ENCODE measurements around the gene HAL.
A peak's percentile ranks its signal among the peaks of the same experiment; 100 is the strongest.

HAL gene

GRCh38 chr12:95942524-95943329, 53.4 kb downstream of the HAL start, which contains the start of gene CCDC38:
Gene CCDC38 (minus strand): TSS chr12:95942614. CDS start chr12:95936509, 6,105 bp downstream.
- H3K4me3 ChIP-seq (ENCODE audit: low read depth, low read length), result peak within 1 kb of the TSS; percentile 92
- peak; percentile 95 for DNase-seq (ENCODE audit: low read depth)
- peak; percentile 89 for TF ChIP-seq MYC (IDR thresholded peaks at IDR 0.05; ENCODE audit: low read depth, low read length)
- TF ChIP-seq CTCF (IDR thresholded peaks at IDR 0.05; ENCODE audit: low read depth, low read length), result no peak
- peak; percentile 98 for TF ChIP-seq MAX (IDR thresholded peaks at IDR 0.05; ENCODE audit: low read depth, low read length)
- peak; percentile 81 for TF ChIP-seq POLR2A (IDR thresholded peaks at IDR 0.05; ENCODE audit: extremely low read depth, insufficient read length)

GRCh38 chr12:95942101-95942523, 54.0 kb downstream of the HAL start:
- peak overlapping the region; percentile 92 for H3K4me3 ChIP-seq (ENCODE audit: low read depth, low read length)
- DNase-seq (ENCODE audit: low read depth), result peak; percentile 43
- TF ChIP-seq MYC (IDR thresholded peaks at IDR 0.05; ENCODE audit: low read depth, low read length), result no peak
- TF ChIP-seq MAX (IDR thresholded peaks at IDR 0.05; ENCODE audit: low read depth, low read length), result no peak
- TF ChIP-seq POLR2A (IDR thresholded peaks at IDR 0.05; ENCODE audit: extremely low read depth, insufficient read length), result no peak
- TF ChIP-seq CTCF (IDR thresholded peaks at IDR 0.05; ENCODE audit: low read depth, low read length), result no peak

- H3K4me3 ChIP-seq (ENCODE audit: low read depth, low read length), result no peak overlapping the region
- DNase-seq (ENCODE audit: low read depth), result no peak
- TF ChIP-seq POLR2A (IDR thresholded peaks at IDR 0.05; ENCODE audit: extremely low read depth, insufficient read length) (no peak), CTCF (IDR thresholded peaks at IDR 0.05; ENCODE audit: low read depth, low read length) (no peak), MAX (IDR thresholded peaks at IDR 0.05; ENCODE audit: low read depth, low read length) (no peak), MYC (IDR thresholded peaks at IDR 0.05; ENCODE audit: low read depth, low read length) (no peak)
Measured at GRCh38 chr12:95940514-95940913, 55.6 kb downstream of the HAL start.
